Cerebellar nuclear complex (tissue), 1 donor: ENCODE data around the gene KLLN.
"Not testable (repeated sequence)": the region's sequence is repeated elsewhere in the genome, so short reads cannot be mapped to it uniquely, and the experiment has no call there.

ENCODE experiments used
- DNase-seq, 2 experiments: peaks; one replicate each; lab custom pipeline; 2025; lab: John Stamatoyannopoulos, UW

KLLN gene

GRCh38 chr10:87842220-87842641, 21.1 kb downstream of the KLLN start:
- DNase-seq, result no peak

DNA sequence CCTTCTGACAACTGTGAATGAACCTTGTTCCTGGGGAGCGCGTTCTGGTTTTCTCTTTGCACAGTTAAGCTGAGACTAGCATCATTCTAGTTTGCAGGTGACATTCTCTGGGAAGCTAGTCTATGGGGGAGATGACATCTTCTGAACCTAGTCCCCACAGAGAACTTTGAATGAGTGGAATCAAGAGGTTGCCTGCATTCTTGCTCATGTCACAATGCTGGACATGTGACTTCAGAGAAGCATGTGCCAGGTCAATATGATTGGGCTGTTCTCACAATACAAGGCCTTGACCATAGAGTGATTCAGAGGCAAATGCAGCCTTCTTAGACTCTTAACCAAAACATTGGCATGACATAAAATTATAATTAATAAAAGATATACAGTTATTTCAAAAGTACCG, 22.1 kb downstream of the KLLN start:
- DNase-seq, result no peak

- DNase-seq, result no peak
These were observed 24.7 kb downstream of the KLLN start for GRCh38 chr10:87838650-87839049.

DNA sequence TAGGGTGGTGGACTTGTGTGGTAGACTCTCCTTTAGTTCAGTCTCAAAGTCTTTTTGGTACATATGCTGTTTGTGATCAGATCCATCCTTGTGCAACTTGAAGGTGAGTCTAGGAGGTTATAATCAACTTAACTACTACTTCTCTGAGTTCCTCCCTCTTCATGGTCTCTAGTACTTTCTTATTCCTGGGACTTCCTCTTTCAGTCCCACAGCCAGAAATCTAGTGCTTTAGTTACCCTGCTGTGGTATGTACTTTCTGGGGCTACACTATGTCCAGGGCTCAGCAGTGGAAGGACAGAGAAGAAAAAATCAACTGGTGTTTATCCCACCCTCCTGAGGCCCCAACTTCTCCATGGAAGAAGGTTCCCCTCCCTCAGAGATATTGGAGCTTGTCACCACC, 25.9 kb downstream of the KLLN start:
- DNase-seq, result no peak

GRCh38 chr10:87836098-87836497, 27.2 kb downstream of the KLLN start:
- no peak for DNase-seq

DNA sequence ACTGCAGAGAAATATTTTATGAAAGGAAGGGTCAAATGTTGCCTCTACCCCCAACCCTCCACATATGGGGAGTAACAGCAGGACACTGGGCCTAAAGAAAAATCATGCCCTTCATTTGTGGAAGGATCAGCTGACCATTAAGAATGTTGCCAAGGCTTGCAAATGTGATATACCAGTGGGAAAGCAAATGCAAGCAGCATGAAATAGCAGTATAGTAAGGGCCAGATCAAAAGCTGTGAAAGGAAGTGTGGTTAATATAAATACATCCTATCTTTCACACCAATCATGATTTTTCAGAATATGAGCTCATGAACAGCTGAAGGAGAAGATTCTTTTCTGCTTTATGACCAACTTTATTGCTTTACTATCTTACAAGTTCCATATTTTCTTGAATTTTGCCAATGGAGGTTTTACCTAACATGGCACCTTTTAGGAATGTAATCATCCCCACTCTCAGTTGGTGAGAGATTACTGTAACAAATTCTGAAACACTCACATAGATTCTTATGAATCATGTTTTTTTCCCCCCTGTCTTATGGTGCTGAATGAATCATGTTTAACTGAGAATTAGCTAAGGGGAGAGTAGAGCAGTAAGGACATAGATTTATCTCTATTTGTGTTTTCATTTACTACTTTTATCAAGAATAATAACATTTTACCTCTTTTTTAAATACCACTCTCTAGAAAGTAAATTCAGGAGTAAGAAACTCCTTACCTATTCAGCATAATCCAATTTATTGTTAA, 33.2 kb downstream of the KLLN start:
- no peak for DNase-seq

DNA sequence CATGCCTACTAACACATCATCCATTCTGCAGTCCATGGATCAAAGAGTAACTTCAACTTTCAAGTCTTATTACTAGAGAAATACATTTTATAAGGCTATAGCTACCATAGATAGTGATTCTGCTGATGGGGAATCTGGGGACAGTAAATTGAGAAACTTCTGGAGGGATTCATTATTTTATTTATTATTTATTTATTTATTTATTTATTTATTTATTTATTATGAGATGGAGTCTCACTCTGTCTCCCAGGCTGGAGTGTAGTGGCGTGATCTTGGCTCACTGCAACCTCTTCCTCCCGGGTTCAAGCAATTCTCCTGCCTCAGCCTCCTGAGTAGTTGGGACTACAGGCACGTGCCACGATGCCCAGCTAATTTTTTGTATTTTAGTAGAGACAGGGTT, 34.3 kb downstream of the KLLN start:
- DNase-seq, result not testable (repeated sequence)

DNA sequence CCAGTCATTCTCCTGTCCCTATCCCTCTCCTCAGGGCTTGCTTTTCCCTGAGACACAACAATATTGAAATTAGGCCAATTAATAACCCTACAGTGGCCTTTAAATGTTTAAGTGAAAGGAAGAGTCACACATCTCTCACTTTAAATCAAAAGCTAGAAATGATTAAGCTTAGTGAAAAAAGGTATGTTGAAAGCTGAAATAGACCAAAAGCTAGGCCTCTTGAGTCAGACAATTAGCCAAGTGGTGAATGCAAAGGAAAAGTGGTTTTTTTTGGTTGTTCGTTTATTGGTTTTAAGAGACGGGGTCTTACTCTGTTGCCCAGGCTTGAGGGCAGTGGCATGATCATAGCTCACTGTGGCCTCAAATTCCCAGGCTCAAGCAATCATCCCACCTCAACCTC, 35.7 kb downstream of the KLLN start:
- no peak for DNase-seq

GRCh38 chr10:87826653-87827052, 36.7 kb downstream of the KLLN start:
- DNase-seq, result no peak

DNA sequence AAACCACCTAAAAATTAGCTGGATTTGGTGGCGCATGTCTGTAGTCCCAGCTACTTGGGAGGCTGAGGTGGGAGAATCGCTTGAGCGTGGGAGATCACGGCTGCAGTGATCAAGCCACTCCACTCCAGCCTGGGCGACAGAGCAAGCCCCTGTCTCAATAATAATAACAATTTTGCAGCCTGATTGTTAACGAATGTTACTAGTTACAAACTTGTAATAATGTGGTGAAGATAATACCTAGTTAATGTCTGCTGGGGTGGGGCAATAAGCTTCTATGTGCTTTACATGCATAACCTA, 44.1 kb downstream of the KLLN start:
- DNase-seq, result no peak

GRCh38 chr10:87818505-87819288, 44.6 kb downstream of the KLLN start:
- peak in 1 of 2 experiments; percentile 59 for DNase-seq

GRCh38 chr10:87817609-87818504, 45.5 kb downstream of the KLLN start, which contains the start of gene ATAD1:
TSS of gene ATAD1 (minus strand) at chr10:87818226. CDS start at chr10:87814599, 3,627 bp downstream.
- peak in 1 of 2 experiments; percentile 66 for DNase-seq

- no peak for DNase-seq
These were observed 46.3 kb downstream of the KLLN start for GRCh38 chr10:87816898-87817608.

DNA sequence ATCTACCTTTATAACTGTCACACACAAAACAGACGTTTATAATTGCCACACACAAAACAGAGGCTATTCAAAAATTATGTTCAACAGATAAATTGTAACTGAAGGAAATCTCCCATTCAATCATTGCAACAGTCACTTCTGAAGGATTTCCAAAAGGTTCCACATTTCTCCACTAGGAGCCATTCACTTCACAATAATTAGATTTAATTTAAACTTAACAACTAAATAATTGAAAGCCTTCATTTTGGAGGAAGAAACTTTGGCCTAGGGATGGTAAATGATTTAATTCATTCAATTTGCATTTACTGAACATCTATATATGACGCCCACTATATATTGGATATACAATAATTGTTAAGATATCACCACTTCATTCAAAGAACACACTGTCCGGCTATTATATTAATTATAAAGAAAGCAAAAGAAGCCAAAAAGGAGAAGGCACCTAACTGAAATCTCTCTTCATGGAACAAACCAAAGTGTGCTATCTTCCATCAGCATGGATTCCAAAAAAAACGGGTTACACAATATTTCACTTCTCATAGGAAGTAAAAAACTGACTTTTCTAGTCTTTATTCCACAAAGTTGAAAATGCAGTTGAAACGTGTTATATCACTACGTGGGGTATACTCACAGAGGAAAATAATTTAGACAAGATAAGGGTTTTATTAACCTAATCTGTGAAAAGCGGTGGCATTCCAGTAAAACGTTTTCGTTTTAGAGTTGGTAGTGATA, 47.0 kb downstream of the KLLN start:
- no peak for DNase-seq
